CD1c-positive myeloid dendritic cell (primary cell): ENCODE measurements around the gene RAB26.
"Not testable (repeated sequence)": the region's sequence is repeated elsewhere in the genome, so short reads cannot be mapped to it uniquely, and the experiment has no call there.

ENCODE experiments used
- DNase-seq: peaks from one replicate; pipeline ENCODE4 v3.0.0-alpha.2; 2016; ENCODE audit errors: extremely low spot score

Gene RAB26, protein sequence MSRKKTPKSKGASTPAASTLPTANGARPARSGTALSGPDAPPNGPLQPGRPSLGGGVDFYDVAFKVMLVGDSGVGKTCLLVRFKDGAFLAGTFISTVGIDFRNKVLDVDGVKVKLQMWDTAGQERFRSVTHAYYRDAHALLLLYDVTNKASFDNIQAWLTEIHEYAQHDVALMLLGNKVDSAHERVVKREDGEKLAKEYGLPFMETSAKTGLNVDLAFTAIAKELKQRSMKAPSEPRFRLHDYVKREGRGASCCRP

DNA sequence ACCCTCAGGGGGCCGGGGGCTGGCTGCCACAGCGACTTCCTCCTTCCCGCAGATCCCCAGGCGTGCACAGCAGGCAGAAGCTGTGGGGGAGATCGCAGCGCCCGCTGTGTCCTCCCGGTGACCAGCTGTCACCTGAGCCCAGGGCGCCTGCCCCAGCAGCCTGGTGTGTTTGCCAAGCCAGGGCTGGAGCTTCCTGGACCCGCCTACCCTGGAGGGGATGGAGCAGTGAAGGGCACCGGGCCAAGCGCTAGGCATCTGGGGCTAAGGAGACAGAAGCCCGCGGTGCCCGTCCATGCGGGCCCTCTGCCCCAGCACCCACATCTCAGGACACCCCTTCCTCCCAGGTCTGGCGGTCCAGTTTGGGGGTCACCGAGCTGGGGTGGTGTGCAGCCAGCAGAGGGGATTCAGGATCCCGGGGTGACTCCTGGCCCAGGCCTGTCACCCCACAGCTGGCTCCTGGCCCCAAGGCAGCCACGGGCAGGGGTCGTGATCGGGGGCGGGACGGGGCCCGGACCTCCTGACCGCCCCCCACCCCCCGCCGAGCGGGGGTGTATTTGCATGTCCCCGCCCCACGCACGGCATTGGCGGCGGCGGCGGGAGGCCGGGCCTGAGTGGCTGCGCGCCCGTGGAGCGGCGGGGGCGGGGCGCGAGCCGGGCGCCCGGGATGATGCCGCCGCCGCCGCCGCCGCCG lies at the start of gene RAB26:
RAB26 (plus strand) TSS at position 645 of the 691 bp plus-strand sequence. CDS start 159 bp downstream, outside the sequence.
- DNase-seq: peak; percentile 58

DNA sequence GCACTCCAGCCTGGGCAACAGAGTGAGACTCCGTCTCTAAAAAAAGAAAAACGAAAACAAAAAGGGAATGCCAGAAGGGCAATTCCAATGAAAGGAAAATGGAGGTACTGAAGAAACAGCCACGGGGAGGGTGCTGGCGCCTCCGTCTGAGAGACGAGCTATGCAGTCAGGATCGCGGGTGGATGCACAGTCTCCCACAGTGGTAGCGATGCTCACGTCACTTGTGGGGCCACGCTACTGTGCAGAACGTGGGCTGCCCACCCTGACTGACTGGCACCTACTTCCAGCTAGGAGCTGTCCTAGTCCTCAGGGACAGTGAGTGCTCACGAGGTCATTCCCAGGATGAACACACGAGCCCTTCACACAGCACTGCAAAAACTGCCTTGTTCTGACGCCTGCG lies 46.8 kb upstream of the RAB26 start:
- not testable (repeated sequence) for DNase-seq

DNA sequence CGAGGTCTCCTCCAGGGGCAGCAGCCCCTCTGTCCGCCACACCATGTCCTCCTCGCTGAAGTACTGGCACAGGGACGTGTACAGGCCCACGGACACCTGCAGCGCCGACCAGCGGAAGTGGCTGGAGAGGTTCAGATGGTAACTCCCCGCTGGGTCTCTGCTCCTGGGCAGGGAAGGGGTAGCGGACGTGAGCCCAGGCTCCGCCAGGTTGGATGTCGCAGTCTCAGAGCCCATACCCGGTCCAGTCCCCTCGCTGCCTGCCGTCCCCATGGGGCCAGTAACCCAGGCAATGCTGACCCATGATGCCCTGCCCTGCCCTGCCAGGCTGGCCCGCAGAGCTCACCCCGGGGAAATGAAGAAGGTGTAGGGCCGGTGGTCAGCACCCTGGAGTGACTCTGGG lies 46.0 kb upstream of the RAB26 start:
- no peak for DNase-seq

DNA sequence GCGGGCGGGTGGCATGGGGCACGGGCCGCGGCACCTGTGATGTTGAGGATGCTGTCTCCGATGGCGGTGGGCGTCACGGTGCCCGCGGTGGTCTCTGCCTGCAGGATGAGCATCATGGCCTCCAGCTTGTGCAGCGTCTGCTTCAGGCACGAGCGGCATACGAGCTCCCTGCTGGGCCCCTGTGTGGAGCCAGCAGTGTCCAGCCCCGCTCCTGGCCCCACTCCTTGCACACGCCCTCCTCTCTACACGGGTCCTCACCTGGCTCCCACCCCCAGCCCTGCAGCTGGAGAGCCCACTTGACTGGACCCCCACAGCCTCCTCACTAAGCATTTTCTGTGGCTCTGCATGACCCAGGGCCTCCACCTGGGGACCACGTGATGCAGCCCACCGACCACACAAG lies 44.0 kb upstream of the RAB26 start:
- DNase-seq: not testable (repeated sequence)

DNA sequence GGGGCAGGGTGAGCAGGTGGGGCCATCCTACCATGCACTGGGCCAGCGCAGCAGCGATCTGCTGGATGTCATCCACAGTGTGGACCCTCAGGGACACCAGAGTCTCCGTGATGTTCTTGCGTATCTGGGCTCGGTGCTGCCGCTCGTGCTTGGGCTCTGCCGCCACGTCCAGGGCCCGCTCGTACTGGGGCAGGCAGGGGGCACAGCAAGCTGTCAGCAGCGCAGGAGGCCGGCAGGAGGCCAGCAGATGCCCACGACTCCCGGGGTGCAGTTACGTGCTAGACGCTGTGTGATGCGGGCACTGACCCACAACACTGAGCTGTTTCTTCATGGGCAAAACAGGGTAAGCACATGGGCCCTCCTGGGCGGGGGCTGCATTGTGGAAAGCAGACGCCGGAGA lies 43.1 kb upstream of the RAB26 start:
- not testable (repeated sequence) for DNase-seq

DNA sequence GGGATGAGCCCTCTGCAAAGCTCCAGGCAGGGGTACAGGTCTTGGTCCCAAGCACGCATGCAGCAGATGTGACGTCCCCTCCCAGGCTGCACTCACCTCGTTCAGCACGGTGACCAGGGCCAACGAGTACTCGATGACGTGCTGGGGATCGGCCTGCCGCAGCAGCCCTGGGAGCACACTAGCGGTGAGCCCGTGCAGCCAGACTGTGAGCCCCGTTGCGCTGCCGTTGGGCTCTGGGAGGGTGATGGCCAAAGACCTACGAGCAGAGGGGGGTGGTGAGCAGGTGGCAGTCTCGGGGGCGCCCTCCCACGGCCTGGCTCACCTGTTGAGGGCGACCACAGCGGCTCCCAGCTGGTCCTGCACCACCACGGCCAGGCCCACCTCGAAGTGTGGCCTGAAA lies 42.7 kb upstream of the RAB26 start:
- DNase-seq: not testable (repeated sequence)

DNA sequence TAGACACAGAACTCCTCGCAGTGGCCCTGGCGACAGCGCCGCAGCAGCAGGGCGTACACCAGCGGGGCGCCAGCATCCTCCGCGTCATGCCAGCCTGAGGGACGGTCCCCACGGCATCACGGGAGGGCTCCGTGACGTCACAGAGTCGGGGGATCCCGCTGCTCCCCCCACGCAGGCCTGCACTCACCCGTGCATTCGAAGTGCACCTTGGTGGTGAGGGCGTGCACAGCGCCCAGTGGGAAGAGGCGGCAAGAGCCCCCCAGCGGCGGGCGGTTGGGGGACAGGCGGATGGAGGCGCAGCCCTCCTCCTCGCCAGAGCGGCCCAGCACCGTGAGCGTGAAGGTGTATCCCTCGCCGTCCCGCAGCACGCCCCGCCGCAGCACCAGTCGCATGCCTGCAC lies 42.2 kb upstream of the RAB26 start:
- DNase-seq: not testable (repeated sequence)

DNA sequence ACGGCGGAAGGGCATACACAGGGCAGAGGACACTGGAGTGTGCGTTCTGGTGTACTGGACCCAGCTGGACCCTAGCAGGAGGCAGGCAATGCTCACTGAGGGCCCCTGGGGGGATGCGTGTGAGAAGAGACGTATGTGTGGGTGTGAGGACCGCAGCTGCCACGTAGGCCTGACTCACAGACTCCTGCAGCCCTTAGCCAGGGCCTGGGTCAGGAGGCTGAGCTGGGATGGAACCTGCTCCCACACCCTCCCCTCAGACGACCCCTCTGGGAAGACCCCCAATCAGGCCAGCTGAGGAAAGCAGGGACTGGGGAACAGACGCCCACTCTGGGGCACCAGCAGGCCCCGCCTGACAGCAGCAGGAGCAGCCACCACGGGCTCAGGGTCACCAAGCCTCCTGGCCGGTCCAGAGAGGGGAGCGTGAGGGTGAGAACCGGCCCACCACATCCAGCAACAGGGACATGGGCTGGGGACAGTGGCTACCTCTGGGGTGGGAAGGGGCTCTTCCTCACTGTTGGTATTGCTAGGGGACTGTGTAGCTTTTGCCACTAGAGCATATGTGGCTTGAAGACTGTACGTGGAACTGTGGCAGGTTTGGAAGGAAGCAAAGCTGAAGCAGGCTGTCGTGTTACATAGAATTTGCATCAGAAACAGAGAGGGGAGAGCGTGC lies 41.2 kb upstream of the RAB26 start:
- not testable (repeated sequence) for DNase-seq

DNA sequence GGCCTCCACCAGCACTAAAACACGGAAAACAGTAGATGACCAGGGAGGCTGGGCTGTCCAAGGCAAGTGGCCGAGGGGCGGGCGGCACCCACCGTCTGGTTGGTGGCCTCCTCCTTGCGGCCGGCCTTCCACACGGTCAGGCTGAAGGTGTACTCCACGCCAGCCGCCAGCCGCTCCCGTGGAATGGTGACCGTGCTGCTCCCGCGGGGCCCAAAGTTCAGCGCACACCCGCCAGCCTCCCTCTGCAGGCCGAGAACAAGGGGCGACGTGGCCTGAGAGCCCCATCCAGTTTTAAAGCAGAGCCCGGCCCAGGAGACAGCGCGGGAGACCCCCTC lies 40.7 kb upstream of the RAB26 start:
- not testable (repeated sequence) for DNase-seq

DNA sequence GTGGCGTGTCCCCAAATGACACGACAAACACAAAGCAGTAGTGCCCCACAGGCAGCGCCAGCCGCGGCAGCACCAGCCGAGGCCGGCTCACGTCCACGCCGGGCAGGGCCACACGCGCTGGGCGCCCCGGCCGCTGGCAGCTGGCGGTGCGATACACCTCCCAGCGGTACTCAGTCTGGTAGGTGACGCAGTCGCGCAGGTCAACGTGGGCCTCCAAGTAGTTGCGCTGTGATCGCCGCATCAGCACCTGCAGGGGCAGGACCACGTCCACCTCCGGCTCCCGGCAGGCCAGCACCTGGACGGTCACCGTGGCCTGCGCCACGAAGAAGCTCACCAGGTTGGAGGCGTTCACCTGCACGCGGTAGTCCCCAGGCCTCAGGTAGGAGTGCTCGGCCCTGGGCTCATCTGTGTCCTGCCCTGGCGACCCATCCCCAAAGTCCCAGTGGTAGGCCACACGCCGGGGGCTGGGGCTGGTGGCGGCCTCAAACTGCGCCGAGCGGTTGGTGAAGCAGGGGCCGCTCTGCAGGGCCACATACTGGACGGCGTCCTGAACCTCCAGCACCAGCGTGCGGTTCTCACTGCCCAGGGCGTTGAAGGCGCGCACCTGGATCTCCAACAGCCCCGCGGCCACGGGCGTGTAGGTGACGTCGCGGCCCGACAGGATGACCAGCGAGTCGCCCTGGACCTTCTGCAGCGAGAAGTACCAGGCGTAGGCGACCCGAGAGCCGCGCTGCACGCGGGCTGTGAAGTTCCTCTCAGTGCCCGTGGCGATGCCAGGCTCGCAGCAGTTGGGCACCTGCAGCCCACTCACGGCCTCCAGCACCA lies 39.8 kb upstream of the RAB26 start:
- not testable (repeated sequence) for DNase-seq

DNA sequence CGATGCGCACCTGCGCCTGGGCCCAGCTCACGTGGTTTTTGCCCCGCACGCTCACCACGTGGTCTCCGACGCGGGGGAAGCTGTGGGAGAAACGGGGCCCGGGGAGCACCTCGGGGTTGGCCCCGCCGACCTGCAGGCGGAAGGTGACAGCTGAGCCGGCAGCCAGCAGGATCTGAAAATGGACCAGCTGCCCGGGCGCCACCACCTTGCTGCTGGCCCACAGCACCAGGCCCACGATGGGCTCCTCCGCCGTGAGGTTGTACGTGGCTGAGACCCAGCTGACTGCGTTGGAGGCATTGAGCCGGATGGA lies 39.2 kb upstream of the RAB26 start:
- not testable (repeated sequence) for DNase-seq

DNA sequence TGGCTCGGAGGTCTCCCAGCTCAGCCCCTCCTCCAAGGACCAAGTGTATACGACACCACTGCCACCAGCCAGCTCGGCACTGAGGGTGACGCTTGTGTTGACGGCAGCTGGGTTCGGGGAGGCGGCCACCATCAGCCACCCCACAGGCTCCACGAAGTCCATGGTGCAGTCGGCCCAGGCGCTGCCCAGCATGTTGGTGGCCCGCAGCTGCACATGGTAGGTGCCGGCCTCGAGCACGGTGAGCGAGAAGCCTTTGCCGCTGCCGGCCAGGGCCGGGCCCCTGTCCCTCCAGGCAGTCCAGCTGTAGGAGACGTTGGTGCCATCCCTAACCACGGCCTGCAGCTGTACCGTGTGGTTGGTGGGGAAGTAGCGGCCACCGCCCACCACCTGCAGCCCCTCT lies 38.6 kb upstream of the RAB26 start:
- DNase-seq: not testable (repeated sequence)

DNA sequence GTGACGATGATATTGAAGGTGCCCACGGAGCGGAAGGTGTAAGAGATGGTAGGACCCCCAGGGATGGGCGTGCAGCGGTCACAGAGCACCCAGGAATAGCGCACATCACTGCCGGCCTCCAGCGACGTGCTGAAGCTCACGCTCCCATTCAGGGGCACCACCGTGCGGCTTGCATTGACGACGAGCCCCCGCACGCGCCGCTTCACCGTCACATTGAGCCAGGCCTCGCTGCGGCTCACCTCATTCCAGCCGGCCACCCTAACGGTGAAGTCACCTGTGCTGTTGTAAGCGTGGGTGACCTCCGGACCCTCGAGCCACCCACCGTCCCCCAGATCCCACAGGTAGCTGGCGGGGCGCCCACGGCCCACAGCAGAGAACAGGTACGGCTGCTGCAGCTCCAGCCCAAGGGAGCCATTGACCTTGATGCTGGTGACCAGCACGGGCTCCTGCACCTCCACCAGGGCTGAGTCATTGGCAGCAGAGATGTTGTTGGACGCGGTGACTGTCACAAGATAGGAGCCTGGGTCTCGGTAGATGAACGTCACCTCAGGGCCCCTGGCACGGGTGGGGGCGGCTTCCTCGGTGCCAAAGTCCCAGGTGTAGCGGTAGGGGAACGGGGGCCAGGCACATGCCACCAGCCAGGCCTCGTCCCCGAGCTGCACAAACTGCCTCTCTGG lies 38.0 kb upstream of the RAB26 start:
- not testable (repeated sequence) for DNase-seq

DNA sequence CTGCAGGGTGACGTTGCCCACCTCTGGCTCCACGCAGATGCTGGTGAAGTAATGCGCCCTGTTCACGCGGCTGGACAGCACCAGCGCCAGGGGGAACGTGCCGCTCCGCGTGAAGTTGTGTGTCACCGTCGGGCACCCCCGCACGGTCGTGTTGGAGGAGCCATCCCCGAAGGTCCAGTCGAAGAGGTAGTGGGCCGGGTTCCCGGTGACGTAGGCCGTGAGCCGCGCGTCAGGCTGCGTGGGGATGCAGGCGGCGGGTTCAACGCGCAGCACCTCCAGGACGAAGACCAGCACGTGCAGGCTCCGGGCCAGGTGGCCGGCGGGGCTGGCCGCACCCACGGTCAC lies 37.4 kb upstream of the RAB26 start:
- not testable (repeated sequence) for DNase-seq

DNA sequence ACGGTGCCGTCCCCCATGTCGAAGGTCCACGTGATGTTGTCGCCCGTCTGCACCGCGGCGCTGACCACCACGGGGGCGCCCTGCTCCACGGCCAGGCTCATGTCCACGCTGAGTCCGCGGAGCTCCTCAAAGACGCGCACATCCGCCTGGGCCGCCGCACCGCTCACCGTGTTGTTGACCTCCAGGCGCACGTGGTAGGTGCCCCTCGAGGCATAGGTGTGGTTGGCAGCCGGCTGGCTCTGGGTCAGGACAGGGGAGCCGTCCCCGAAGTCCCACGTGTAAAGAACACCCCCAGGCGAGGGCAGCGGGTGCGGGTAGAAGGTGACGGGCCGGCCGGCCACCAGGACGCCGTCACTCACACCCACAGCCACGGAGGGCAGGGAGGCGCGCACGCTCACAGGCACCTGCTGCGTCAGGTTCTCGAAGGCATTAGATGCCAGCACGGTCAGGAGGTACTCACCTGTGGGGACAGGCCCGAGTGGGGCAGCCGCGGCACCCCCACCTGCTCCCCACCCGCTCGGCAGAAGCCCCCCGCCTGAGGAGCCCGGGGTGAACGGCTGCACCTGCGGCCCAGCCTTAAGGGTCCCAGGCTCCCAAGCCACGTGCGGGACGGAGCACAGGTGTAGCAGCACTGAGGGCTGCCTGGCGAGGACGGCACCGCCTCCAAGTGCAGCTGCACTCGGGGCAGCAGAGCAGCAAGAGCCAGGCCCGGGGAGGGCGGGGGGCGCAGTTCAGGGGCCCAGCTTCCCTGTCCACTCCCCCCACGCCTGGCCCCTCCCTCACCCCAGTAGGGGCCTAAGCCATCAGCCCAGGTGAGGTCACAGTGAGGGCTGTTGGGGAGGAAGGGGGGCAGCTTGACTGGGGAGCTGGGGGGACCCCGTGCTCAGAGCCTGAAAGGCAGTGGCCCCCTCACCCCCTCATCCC lies 36.8 kb upstream of the RAB26 start:
- DNase-seq: not testable (repeated sequence)

DNA sequence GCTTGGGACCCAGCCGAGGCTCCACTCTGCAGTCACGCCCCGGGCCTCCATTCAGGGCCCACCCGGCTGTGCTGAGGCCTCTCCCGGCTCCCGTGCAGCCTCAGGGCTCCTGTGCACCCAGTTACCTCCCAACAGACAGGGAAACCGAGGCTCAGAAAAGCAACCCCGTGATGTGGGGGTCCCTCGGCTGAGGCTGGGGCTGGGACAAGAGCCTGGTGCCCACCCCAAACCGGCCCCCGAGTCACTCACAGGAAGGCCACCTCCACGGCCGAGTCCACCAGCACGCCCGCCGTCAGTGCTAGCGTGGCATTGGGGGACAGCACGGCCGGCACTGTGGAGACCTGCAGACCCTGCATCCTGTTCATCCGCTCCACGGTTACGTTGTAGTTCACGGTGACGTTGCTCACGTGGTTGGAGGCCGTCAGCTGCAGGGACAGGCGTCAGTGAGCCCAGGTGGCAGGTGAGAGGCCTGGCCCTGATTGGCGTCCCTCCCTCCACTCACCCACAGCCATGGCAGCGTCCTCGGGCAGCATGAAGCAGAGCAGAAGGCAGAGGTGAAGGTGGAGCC lies 35.8 kb upstream of the RAB26 start:
- not testable (repeated sequence) for DNase-seq

DNA sequence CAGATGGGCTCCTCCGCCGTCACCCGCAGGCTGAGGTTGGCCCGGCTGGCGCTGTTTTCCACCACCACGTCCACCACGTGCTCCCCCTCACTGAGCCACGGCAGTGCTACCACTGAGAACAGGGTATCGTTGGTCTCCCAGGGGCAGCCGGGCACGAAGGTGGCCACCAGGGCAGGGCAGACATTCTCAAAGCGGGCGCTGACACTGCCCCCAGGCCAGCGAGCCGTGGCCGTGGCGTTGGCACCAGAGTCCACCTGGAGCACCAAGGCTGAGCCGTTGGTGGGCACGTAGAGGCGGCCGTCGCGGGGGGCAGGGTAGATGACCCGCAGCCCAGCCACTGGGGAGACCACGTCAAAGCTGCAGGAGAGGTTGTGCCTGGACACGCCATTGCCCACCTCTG lies 34.2 kb upstream of the RAB26 start:
- not testable (repeated sequence) for DNase-seq

DNA sequence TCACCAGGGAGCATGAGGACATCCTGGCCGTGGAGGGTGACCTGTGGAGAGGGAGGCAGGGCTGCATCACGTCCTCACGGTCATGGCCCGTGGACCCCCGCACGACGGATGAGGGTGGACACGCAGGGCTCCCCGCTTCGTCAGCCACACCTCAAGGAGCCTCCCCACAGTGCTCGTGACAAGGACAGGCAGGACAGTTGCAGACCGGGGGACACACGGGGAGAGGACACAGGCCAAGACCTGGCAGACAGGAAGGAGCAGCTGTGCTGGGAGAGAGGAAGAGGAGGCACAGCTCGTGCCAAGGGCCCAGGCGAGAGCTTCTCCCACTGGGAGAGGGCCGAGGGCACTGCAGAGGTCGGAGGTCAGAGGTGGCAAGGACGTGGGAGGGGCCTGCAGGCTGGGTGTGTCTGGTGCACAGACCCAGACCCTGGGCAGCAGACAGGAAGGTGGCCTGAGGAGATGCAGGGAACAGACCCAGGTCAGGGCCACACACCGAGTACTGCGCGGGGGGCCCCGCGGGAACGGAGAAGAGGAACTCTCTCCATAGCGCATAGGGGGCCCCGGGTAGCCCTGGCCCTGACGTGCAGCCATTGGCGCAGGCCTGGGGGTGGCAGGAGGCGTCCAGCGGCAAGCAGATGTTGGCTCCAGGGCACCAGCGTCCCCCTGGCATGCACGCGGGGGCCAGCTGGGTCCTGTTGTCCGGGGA lies 33.4 kb upstream of the RAB26 start:
- not testable (repeated sequence) for DNase-seq

DNA sequence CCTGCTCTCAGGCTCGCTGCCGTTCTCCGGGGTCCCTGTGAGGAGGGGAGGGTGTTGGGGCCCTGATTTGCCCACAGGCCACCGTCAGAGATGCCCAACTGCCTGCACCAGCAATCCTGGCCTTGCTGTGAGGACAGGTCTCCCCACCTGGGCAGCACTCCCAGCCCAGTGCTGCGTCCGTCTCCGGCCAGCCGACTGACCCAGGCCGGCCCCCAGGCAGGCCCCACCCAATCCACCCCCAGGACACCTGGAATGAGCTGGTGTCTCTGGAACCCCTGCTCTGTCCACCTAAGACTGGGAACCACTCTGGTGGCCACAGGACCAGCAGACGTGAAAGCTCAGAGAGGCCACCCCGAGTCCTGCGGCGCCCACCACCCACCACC lies 32.8 kb upstream of the RAB26 start:
- no peak for DNase-seq

DNA sequence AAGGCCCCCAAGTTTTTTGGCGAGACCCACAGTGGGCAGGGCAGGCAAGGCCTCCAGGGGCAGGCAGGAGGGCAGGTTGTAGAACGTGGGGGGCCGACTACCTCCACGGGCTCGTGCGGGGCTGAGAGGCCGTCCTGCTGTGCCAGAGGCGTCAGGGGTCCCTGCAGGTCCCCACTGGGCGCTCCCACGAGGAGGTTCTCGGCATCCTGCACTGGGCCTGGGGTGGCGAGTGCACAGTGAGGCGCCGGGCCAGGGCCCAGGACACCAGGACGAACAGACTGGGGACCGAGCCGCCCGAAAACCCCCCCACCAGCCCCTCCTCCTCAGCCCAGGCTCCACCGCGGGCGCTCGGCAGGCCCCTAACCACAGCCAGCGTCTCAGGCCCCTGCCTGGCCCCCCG lies 32.0 kb upstream of the RAB26 start:
- DNase-seq: not testable (repeated sequence)
